HepG2 (cell line): ENCODE data around the gene KMT2D. TPM values are rescaled to one million over a fixed set of nuclear protein-coding genes. Genes with fewer than 3 reads are reported as not detected.

ENCODE experiments used
- ATAC-seq: fragments of 200-7000 bp; cut with Tn5 transposase; 3 replicates; pipeline ENCODE4 v1.9.1; 2020; ENCODE audit warnings: mild to moderate bottlenecking, moderate library complexity
- BruUV-seq: library from RNA; stranded (reverse); fragments of 400-500 nt; replicated peaks from 2 replicates; lab custom pipeline; 2021; lab: Mats Ljungman, UMichigan
- CTCF ChIA-PET: fragments of 300-600 bp; formaldehyde crosslinking; extraction: SDS; loops from one replicate; lab custom pipeline; 2021; ENCODE audit warnings: low total read pairs, inconsistent platforms, low intra/inter-chr PET ratio; lab: Yijun Ruan, JAX
- POLR2A ChIA-PET: fragments of 350-600 bp; sonication (Branson Sonifier 250); formaldehyde crosslinking; loops from one replicate; lab custom pipeline; 2020; ENCODE audit warnings: antibody characterized with exemption, inconsistent platforms; lab: Yijun Ruan, JAX
- DNase-seq: peaks from one replicate; pipeline ENCODE4 v3.0.0-alpha.2; 2015; ENCODE audit warnings: low spot score
- FAIRE-seq: peaks from 3 replicates; lab custom pipeline; 2011; peaks lifted over from hg19 to GRCh38; lab: Jason Lieb, UNC
- H2AFZ ChIP-seq: one replicate; pipeline ENCODE4 v1.6.1; 2011; ENCODE audit warnings: low read length, inconsistent platforms
- H3K27ac ChIP-seq: fragments of 300-600 bp; 3 replicates; pipeline ENCODE4 v1.8.0; 2011; ENCODE audit warnings: mixed run types, mild to moderate bottlenecking, mixed read lengths, low read length, inconsistent platforms; ENCODE audit not compliant: insufficient read depth; ENCODE audit errors: extremely low read length
- H3K27me3 ChIP-seq, 2 experiments: fragments of 200-600 bp in 1 of 2; 2 replicates in 1 of 2; 3 replicates in 1 of 2; pipeline versions ENCODE4 v1.6.0 to v1.8.0; 2011; ENCODE audit warnings: low read length in 2 of 2, mild to moderate bottlenecking in 2 of 2, moderate library complexity in 2 of 2, inconsistent platforms in 1 of 2; ENCODE audit not compliant: insufficient read depth in 2 of 2, control insufficient read depth in 1 of 2
- H3K36me3 ChIP-seq, 2 experiments: fragments of 200-600 bp in 1 of 2; replicated peaks in 1 of 2; 2 replicates in 1 of 2; 3 replicates in 1 of 2; pipeline versions ENCODE4 v1.5.1 to v1.8.0; 2011; ENCODE audit warnings: low read length in 2 of 2, inconsistent platforms in 1 of 2; ENCODE audit not compliant: insufficient read depth in 2 of 2, control insufficient read depth in 1 of 2
- H3K4me1 ChIP-seq: 2 replicates; pipeline ENCODE4 v1.5.1; 2012; ENCODE audit warnings: low read length, inconsistent platforms; ENCODE audit not compliant: insufficient read depth
- H3K4me2 ChIP-seq: 2 replicates; pipeline ENCODE4 v1.6.0; 2011; ENCODE audit warnings: low read depth, low read length, inconsistent platforms
- H3K4me3 ChIP-seq, 3 experiments: fragments of 200-600 bp in 1 of 3; sonication (generic), shearing (Covaris generic) in 1 of 3; replicated peaks in 1 of 3; 2 replicates each; pipeline ENCODE4 v1.5.1; 2011 to 2016; ENCODE audit warnings: low read length in 3 of 3, inconsistent platforms in 2 of 3, low read depth in 2 of 3, mild to moderate bottlenecking in 2 of 3, control low read depth in 1 of 3, mixed read lengths in 1 of 3; ENCODE audit not compliant: insufficient read depth in 1 of 3
- H3K79me2 ChIP-seq: one replicate; pipeline ENCODE4 v1.6.1; 2011; ENCODE audit warnings: low read length, inconsistent platforms; ENCODE audit not compliant: insufficient read depth
- H3K9ac ChIP-seq: 2 replicates; pipeline ENCODE4 v1.6.0; 2011; ENCODE audit warnings: mild to moderate bottlenecking, low read depth, low read length, inconsistent platforms; ENCODE audit not compliant: insufficient read depth
- H3K9me3 ChIP-seq: 2 replicates; pipeline ENCODE4 v1.5.1; 2012; ENCODE audit warnings: mild to moderate bottlenecking, low read length
- H4K20me1 ChIP-seq: 2 replicates; pipeline ENCODE4 v1.6.0; 2011; ENCODE audit warnings: inconsistent platforms, mild to moderate bottlenecking, low read length, moderate library complexity; ENCODE audit not compliant: insufficient read depth
- CEBPB ChIP-seq: IDR thresholded peaks from 2 replicates; pipeline ENCODE4 v1.6.1; 2011; ENCODE audit warnings: low read depth, low read length, improper control_type of control experiment, borderline replicate concordance
- CEBPG ChIP-seq: IDR thresholded peaks from 2 replicates; pipeline ENCODE4 v1.6.1; 2016
- DPF2 ChIP-seq: sonication (generic); formaldehyde crosslinking; IDR thresholded peaks from 2 replicates; pipeline ENCODE4 v1.4.0; 2020; ENCODE audit warnings: mild to moderate bottlenecking, low read depth, missing genetic modification reagents, borderline replicate concordance
- RBM39 ChIP-seq: fragments of 200-400 bp; formaldehyde crosslinking; IDR thresholded peaks from one replicate; pipeline ENCODE4 v1.6.1; 2018; ENCODE audit warnings: antibody characterized with exemption, mild to moderate bottlenecking, low read depth, low read length; ENCODE audit not compliant: poor library complexity, severe bottlenecking
- SIN3A ChIP-seq: IDR thresholded peaks from 2 replicates; pipeline ENCODE4 v1.6.1; 2011; ENCODE audit warnings: low read depth, mild to moderate bottlenecking, control low read depth, low read length, borderline replicate concordance
- UBTF ChIP-seq: sonication (generic); formaldehyde crosslinking; IDR thresholded peaks from 2 replicates; pipeline ENCODE4 v1.4.0; 2020; ENCODE audit warnings: mild to moderate bottlenecking, missing genetic modification reagents
- ZNF234 ChIP-seq: sonication (generic); formaldehyde crosslinking; conservative IDR thresholded peaks from 2 replicates; pipeline ENCODE4 v1.5.1; 2020; ENCODE audit warnings: mild to moderate bottlenecking, missing genetic modification reagents
- ZNF280B ChIP-seq: sonication (generic); formaldehyde crosslinking; IDR thresholded peaks from 2 replicates; pipeline ENCODE4 v1.5.0; 2020; ENCODE audit warnings: missing genetic modification reagents, mild to moderate bottlenecking, borderline replicate concordance
- ZNF766 ChIP-seq: sonication (generic); formaldehyde crosslinking; IDR thresholded peaks from 2 replicates; pipeline ENCODE4 v1.5.0; 2020; ENCODE audit warnings: missing genetic modification reagents, borderline replicate concordance
- ZSCAN22 ChIP-seq: sonication (generic); formaldehyde crosslinking; IDR thresholded peaks from 2 replicates; pipeline ENCODE4 v1.4.0; 2020; ENCODE audit warnings: mild to moderate bottlenecking, missing genetic modification reagents
- WGBS: methylation state at CpG from one replicate; pipeline ENCODE4 v1.1.6; 2017; ENCODE audit warnings: low lambda C conversion rate; 5-methylcytosine and 5-hydroxymethylcytosine counted together
- in situ Hi-C: cut with HindIII; loops from 2 replicates; pipeline ENCODE4 v1.10.0; 2017; ENCODE audit warnings: low pct_unique_long_range_greater_than_20kb; ENCODE audit not compliant: extremely low pct_ligation_motif_present
- intact Hi-C: fragments of 100-400 bp; cut with micrococcal nuclease; formaldehyde crosslinking; loops from one replicate; pipeline ENCODE4 v1.10.0; 2022; ENCODE audit not compliant: unreplicated experiment
- polyA plus RNA-seq, 8 experiments: library from polyadenylated mRNA; depleted of rRNA in 3 of 8; stranded (reverse) in 7 of 8; unstranded in 1 of 8; fragments of >200 nt; fragmentation: Illumina TruSeq in 4 of 8; extraction: Trizol in 4 of 8; gene quantifications; 2 replicates each; pipeline versions ENCODE4 v1.2.1 to v1.2.3, GENCODE V29; 2011 to 2016; ENCODE audit warnings: low read depth in 4 of 8, missing spikeins in 1 of 8, mixed read lengths in 1 of 8; ENCODE audit not compliant: insufficient read depth in 1 of 8
- total RNA-seq, 5 experiments: library from RNA; depleted of rRNA; stranded (reverse); fragments of >200 nt; fragmentation: Illumina TruSeq; extraction: Trizol; gene quantifications; 2 replicates each; pipeline ENCODE4 v1.2.3, GENCODE V29; 2016; ENCODE audit warnings: low read depth in 1 of 5
- TF ChIP-seq, protein P1 (sequence below): sonication (generic); formaldehyde crosslinking; IDR thresholded peaks from 2 replicates; pipeline ENCODE4 v1.5.1; 2020; ENCODE audit warnings: missing genetic modification reagents, mild to moderate bottlenecking, borderline replicate concordance
- TF ChIP-seq, protein P2 (sequence below): sonication (generic); formaldehyde crosslinking; IDR thresholded peaks from 2 replicates; pipeline ENCODE4 v1.4.0; 2020; ENCODE audit warnings: mild to moderate bottlenecking, low read depth, missing genetic modification reagents

KMT2D gene
- total and polyA plus RNA-seq, 2 of the 13 experiments (the other 11 are each of a cell fraction or from before 2014, with no cell fraction given) = 8.1 to 10.4 TPM

GRCh38 chr12:49105504-49106084 lies 45.0 kb upstream of the KMT2D start:
- ATAC-seq (no peak), FAIRE-seq (no peak), DNase-seq (no peak)
- H3K4me1 ChIP-seq = peaks cover 15% of the 10 kb centered on the region
- POLR2A ChIA-PET = no interaction called here
- CTCF ChIA-PET = no interaction called here
- no peak overlapping the region for H3K4me2 ChIP-seq
- H4K20me1 ChIP-seq = peaks cover 9% of the 10 kb centered on the region; the same call in 1 of the 2 replicates
- H3K79me2 ChIP-seq = peaks cover 15% of the 10 kb centered on the region
- no peak overlapping the region for H3K9ac ChIP-seq
- H2AFZ ChIP-seq = no peak overlapping the region
- no TSS peak for BruUV-seq
- no peak overlapping the region for H3K27ac ChIP-seq
- intact Hi-C loops (no loop called here), in situ Hi-C loops (no loop called here)
- H3K4me3 ChIP-seq = no peak overlapping the region
- WGBS = 88% methylated on average over 7 of the region's 9 CpGs
- H3K9me3 ChIP-seq = no peaks in the 10 kb centered on the region
- TF ChIP-seq, protein P1, sequence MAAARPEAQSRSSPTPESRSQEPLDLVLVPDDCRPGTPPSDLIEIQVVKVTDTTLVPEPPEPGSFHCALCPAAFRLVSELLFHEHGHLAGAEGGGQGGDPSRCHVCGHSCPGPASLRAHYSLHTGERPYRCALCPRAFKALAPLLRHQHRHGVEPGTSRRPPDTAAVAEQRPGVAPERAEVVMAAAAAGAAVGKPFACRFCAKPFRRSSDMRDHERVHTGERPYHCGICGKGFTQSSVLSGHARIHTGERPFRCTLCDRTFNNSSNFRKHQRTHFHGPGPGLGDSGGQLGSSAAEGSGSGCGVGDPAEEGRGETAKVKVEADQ (CRISPR knock-in tag) = no peak
- TF ChIP-seq ZSCAN22 (CRISPR knock-in tag) = no peak
- TF ChIP-seq ZNF766 (CRISPR knock-in tag) = no peak
- no peak for TF ChIP-seq RBM39
- no peak for TF ChIP-seq UBTF (CRISPR knock-in tag)
- no peak for TF ChIP-seq ZNF280B
- TF ChIP-seq SIN3A = no peak
- TF ChIP-seq ZNF234 (CRISPR knock-in tag) = no peak
- no peak for TF ChIP-seq DPF2 (CRISPR knock-in tag)
- TF ChIP-seq, protein P2, sequence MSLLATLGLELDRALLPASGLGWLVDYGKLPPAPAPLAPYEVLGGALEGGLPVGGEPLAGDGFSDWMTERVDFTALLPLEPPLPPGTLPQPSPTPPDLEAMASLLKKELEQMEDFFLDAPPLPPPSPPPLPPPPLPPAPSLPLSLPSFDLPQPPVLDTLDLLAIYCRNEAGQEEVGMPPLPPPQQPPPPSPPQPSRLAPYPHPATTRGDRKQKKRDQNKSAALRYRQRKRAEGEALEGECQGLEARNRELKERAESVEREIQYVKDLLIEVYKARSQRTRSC (CRISPR knock-in tag) = no peak
- peak; percentile 52; the same call in 1 of the 2 replicates for TF ChIP-seq CEBPG (CRISPR knock-in tag)
- TF ChIP-seq CEBPB = peak; percentile 72
- H3K27me3 ChIP-seq = no peaks in the 10 kb centered on the region; a peak in 1 of 5 replicates
- peaks cover 15 to 44% of the 10 kb centered on the region in 2 experiments; a peak in 3 of 5 replicates for H3K36me3 ChIP-seq
